GM23338 (cell line): ENCODE results near the gene POFUT2. TPM values are rescaled to one million over a fixed set of nuclear protein-coding genes. Genes with fewer than 3 reads are reported as not detected.

Experiments used
- ATAC-seq: fragments of 200-7000 bp; cut with Tn5 transposase; 3 replicates; pipeline ENCODE4 v1.9.1; 2020
- DNase-seq: peaks from one replicate; pipeline ENCODE4 v3.0.0-alpha.2; 2015; ENCODE audit warnings: low spot score
- H2AFZ ChIP-seq: fragments of 200-600 bp; sonication (generic); 2 replicates; pipeline ENCODE4 v1.8.0; 2016; ENCODE audit warnings: antibody characterized with exemption, mild to moderate bottlenecking, moderate library complexity
- H3F3A ChIP-seq: fragments of 200-600 bp; sonication (generic); replicated peaks from 2 replicates; pipeline ENCODE4 v1.8.0; 2017; ENCODE audit warnings: antibody characterized with exemption, mixed run types, low read depth
- H3K27ac ChIP-seq: fragments of 200-600 bp; sonication (generic); 2 replicates; pipeline ENCODE4 v1.6.1; 2016; ENCODE audit warnings: low read depth
- H3K27me3 ChIP-seq: fragments of 200-600 bp; sonication (generic); 2 replicates; pipeline ENCODE4 v1.8.0; 2016; ENCODE audit warnings: mild to moderate bottlenecking, mixed run types, moderate library complexity; ENCODE audit not compliant: insufficient read depth
- H3K36me3 ChIP-seq: fragments of 200-600 bp; sonication (generic); 2 replicates; pipeline ENCODE4 v1.8.0; 2016; ENCODE audit warnings: mild to moderate bottlenecking; ENCODE audit not compliant: insufficient read depth
- H3K4me1 ChIP-seq: fragments of 200-600 bp; sonication (generic); 2 replicates; pipeline ENCODE4 v1.8.0; 2016; ENCODE audit warnings: mild to moderate bottlenecking, moderate library complexity; ENCODE audit not compliant: insufficient read depth
- H3K4me2 ChIP-seq: fragments of 200-600 bp; sonication (generic); 2 replicates; pipeline ENCODE4 v1.7.1; 2017; ENCODE audit warnings: mixed run types
- H3K4me3 ChIP-seq: fragments of 200-600 bp; sonication (generic); 2 replicates; pipeline ENCODE4 v1.6.1; 2016; ENCODE audit warnings: mixed run types
- H3K79me2 ChIP-seq: fragments of 200-600 bp; sonication (generic); replicated peaks from 2 replicates; pipeline ENCODE4 v1.8.0; 2017; ENCODE audit warnings: mild to moderate bottlenecking; ENCODE audit not compliant: insufficient read depth
- H3K9me2 ChIP-seq: fragments of 200-600 bp; sonication (generic); 2 replicates; pipeline ENCODE4 v1.8.0; 2017; ENCODE audit not compliant: insufficient read depth
- H4K20me1 ChIP-seq: fragments of 200-600 bp; sonication (generic); replicated peaks from 2 replicates; pipeline ENCODE4 v1.8.0; 2017; ENCODE audit warnings: mild to moderate bottlenecking; ENCODE audit not compliant: insufficient read depth
- H3K27ac Mint-ChIP-seq: 2 replicates; pipeline ENCODE4 v1.8.0; 2020; ENCODE audit warnings: inconsistent platforms, mild to moderate bottlenecking, moderate library complexity, mixed read lengths
- H3K27me3 Mint-ChIP-seq: 3 replicates; pipeline ENCODE4 v1.8.0; 2022; ENCODE audit warnings: low read depth, mild to moderate bottlenecking, moderate library complexity, mixed read lengths, inconsistent platforms; ENCODE audit not compliant: insufficient read depth, poor library complexity
- H3K36me3 Mint-ChIP-seq: 3 replicates; pipeline ENCODE4 v1.8.0; 2021; ENCODE audit warnings: low read depth, mild to moderate bottlenecking, inconsistent platforms, moderate library complexity, mixed read lengths
- H3K4me1 Mint-ChIP-seq: 3 replicates; pipeline ENCODE4 v1.8.0; 2020; ENCODE audit warnings: mild to moderate bottlenecking, inconsistent platforms, mixed read lengths
- H3K4me3 Mint-ChIP-seq: 3 replicates; pipeline ENCODE4 v1.8.0; 2021; ENCODE audit warnings: moderate library complexity, mild to moderate bottlenecking, inconsistent platforms, mixed read lengths
- H3K9me3 Mint-ChIP-seq: 3 replicates; pipeline ENCODE4 v1.8.0; 2020; ENCODE audit warnings: moderate library complexity, mild to moderate bottlenecking, inconsistent platforms, mixed read lengths
- CREB1 ChIP-seq: fragments of 250-450 bp; sonication (Bioruptor Pico); IDR thresholded peaks from 2 replicates; pipeline ENCODE4 v1.5.0; 2020; ENCODE audit warnings: low read depth, mild to moderate bottlenecking, moderate library complexity
- ETS1 ChIP-seq: IDR thresholded peaks from 2 replicates; pipeline ENCODE4 v1.6.1; 2016; ENCODE audit warnings: antibody characterized with exemption
- NANOG ChIP-seq: IDR thresholded peaks from 2 replicates; pipeline ENCODE4 v1.6.1; 2016; ENCODE audit warnings: antibody characterized with exemption, borderline replicate concordance
- POLR2AphosphoS5 ChIP-seq: IDR thresholded peaks from 2 replicates; pipeline ENCODE4 v1.6.1; 2016; ENCODE audit warnings: antibody characterized with exemption, low read depth
- ZNF114 ChIP-seq: fragments of 250-450 bp; sonication (Bioruptor Pico); IDR thresholded peaks from 2 replicates; pipeline ENCODE4 v1.5.0; 2020; ENCODE audit warnings: mild to moderate bottlenecking, moderate library complexity
- ZNF331 ChIP-seq: fragments of 250-450 bp; sonication (Bioruptor Pico); IDR thresholded peaks from 2 replicates; pipeline ENCODE4 v1.5.0; 2020; ENCODE audit warnings: low read depth, mild to moderate bottlenecking, moderate library complexity
- ZNF462 ChIP-seq: fragments of 250-450 bp; sonication (Bioruptor Pico); IDR thresholded peaks from 2 replicates; pipeline ENCODE4 v1.5.0; 2020; ENCODE audit warnings: mild to moderate bottlenecking, moderate library complexity
- polyA plus RNA-seq: library from polyadenylated mRNA; unstranded; fragments of >200 nt; fragmentation: Nextera tagmentation; extraction: Ambion mirVana; gene quantifications from 2 replicates; pipeline ENCODE4 v1.2.1, GENCODE V29; 2016
- total RNA-seq: library from RNA; depleted of rRNA; stranded (reverse); fragments of >200 nt; shearing (Covaris generic); gene quantifications from 2 replicates; pipeline ENCODE4 v1.2.3, GENCODE V29; 2014
- TF ChIP-seq, protein P1 (sequence below): IDR thresholded peaks from one replicate; pipeline ENCODE4 v1.6.1; 2018; ENCODE audit warnings: antibody characterized with exemption; ENCODE audit not compliant: unreplicated experiment

The POFUT2 gene
- total and polyA plus RNA-seq, 2 experiments from 2014 or later, result 12.1 to 34.5 TPM

- TF ChIP-seq, protein P1, sequence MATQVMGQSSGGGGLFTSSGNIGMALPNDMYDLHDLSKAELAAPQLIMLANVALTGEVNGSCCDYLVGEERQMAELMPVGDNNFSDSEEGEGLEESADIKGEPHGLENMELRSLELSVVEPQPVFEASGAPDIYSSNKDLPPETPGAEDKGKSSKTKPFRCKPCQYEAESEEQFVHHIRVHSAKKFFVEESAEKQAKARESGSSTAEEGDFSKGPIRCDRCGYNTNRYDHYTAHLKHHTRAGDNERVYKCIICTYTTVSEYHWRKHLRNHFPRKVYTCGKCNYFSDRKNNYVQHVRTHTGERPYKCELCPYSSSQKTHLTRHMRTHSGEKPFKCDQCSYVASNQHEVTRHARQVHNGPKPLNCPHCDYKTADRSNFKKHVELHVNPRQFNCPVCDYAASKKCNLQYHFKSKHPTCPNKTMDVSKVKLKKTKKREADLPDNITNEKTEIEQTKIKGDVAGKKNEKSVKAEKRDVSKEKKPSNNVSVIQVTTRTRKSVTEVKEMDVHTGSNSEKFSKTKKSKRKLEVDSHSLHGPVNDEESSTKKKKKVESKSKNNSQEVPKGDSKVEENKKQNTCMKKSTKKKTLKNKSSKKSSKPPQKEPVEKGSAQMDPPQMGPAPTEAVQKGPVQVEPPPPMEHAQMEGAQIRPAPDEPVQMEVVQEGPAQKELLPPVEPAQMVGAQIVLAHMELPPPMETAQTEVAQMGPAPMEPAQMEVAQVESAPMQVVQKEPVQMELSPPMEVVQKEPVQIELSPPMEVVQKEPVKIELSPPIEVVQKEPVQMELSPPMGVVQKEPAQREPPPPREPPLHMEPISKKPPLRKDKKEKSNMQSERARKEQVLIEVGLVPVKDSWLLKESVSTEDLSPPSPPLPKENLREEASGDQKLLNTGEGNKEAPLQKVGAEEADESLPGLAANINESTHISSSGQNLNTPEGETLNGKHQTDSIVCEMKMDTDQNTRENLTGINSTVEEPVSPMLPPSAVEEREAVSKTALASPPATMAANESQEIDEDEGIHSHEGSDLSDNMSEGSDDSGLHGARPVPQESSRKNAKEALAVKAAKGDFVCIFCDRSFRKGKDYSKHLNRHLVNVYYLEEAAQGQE, result no peak
- TF ChIP-seq CREB1, result no peak
- TF ChIP-seq ZNF114 (CRISPR knock-in tag), result no peak
- no peak for TF ChIP-seq ZNF331 (CRISPR knock-in tag)
- TF ChIP-seq POLR2AphosphoS5, result no peak
Observed at GRCh38 chr21:45269861-45270260, 17.8 kb downstream of the POFUT2 start (continued).

DNA sequence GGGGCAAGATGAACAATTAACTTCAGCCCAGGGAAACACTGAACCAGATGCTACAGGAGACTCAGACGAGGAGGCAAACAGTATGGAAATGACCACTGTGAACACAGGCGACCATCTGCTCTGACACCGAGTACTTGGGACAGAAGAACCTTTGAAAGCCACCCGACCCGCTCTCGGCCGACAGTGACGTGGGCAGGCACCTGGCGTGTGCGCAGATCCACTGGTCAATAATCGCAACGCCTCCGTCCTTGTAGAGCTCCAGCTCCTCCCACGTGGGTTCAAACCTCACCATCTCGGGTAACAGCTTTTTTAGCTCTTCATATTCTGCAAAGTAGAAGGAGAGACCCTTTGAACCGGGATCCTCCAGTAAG, 20.3 kb downstream of the POFUT2 start:
- H4K20me1 ChIP-seq, result peaks cover 8% of the 10 kb centered on the region; the same call in 1 of the 2 replicates
- no peak for ATAC-seq
- Mint-ChIP-seq H3K4me3 (no peak overlapping the region), H3K9me3 (peaks cover 7% of the 10 kb centered on the region; the same call in 1 of the 3 replicates), H3K36me3 (peaks cover 51% of the 10 kb centered on the region), H3K27ac (no peak overlapping the region), H3K27me3 (peaks cover 8% of the 10 kb centered on the region), H3K4me1 (no peaks in the 10 kb centered on the region; the same call in 2 of the 3 replicates)
- H3K4me2 ChIP-seq, result no peak overlapping the region
- no peak for DNase-seq
- no peaks in the 10 kb centered on the region for H3K27me3 ChIP-seq
- H3K9me2 ChIP-seq, result no peaks in the 10 kb centered on the region
- H2AFZ ChIP-seq, result no peak overlapping the region
- no peak overlapping the region for H3K27ac ChIP-seq
- no peak overlapping the region for H3K4me3 ChIP-seq
- H3F3A ChIP-seq, result 0 out of 2 replicates have a peak, but pooled peaks cover 2% of the 10 kb centered on the region
- peaks cover 17% of the 10 kb centered on the region for H3K79me2 ChIP-seq
- H3K4me1 ChIP-seq, result no peaks in the 10 kb centered on the region
- H3K36me3 ChIP-seq, result peaks cover 16% of the 10 kb centered on the region; the same call in 1 of the 2 replicates
- no peak for TF ChIP-seq ZNF462 (CRISPR knock-in tag)
- TF ChIP-seq NANOG, result no peak
- no peak for TF ChIP-seq ETS1
